Heart left ventricle (tissue), 13 donors: Measurements from ENCODE around the gene EVC.

Experiments used
- CTCF ChIP-seq, 12 donors: fragments of 200-600 bp; sonication (generic) in 4 of 12; IDR thresholded peaks; one replicate each; pipeline versions ENCODE4 v1.5.0 to v1.8.0; 2018 to 2022; ENCODE audit warnings: antibody characterized with exemption in 12 of 12, mild to moderate bottlenecking in 5 of 12
- POLR2A ChIP-seq, 2 donors: fragments of 450-650 bp; IDR thresholded peaks; one replicate each; pipeline ENCODE4 v1.6.1; 2017; ENCODE audit warnings: antibody characterized with exemption in 2 of 2, mild to moderate bottlenecking in 2 of 2, moderate library complexity in 2 of 2
- donor health status: ischemic (EF 13 %, LVEDD 7.1; RV severe dilation, severe dysfunction).
- donor health status: DM: no; HTN: yes; CAD: no.
- donor health status: DM: no; HTN: no; CAD: no.
- donor health status: ischemic (EF 25% LVEDD 6.9; RV normal size, moderate dysfunction).
- donor health status: ischemic (EF 25% LVEDD 5.7; RV mildly dilated, moderate dysfunction).
- donor health status: ischemic (EF 35%, LVEDD 5.7; RV mildly dilated, moderate dysfunction).
- donor health status: nonischemic (EF 11% LVEDD 7.7; RV severe dilation, severe dysfunction).
- donor health status: DM: yes; HTN: yes; CAD: no.
- donor health status: PGD.
- donor health status: ischemic (EF 29% LVEDD 5.4; RV normal size, mild dysfunction).
- donor health status: nonischemic (EF 23%, LVEDD 6.1; RV moderate dilation, normal function).

DNA sequence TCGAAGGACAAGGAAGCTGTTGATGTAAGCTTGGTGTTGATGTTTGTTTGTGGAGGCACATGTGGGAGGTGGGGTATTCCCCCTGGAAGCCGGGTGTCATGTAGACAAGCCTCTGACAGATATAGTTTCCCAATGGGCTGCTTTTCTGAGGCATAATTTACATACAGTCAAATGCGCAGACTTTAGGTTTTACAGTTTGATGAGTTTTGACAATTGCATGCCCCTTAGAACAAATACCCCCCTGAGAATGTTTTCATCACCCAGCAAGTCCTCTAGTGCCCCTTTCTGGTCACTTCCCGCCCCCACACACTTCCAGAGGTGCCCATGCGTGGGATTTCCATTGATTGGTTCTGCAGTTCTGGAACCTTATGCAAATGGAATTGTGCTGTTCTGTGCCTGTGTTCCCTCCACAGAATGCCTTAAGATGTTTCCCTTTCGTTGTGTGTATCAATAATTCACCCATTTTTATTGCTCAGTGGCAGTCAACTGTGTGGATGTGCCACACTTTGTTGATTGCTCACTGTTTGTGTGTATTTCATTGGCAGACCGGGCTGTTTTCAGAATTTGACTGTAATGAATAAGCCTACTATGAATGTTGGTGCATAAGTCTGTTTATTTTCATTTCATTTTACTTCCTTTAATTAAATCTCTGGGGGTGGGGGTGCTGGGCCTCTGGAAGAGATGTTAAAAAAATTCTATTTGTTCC lies 8.5 kb downstream of the EVC start:
- TF ChIP-seq CTCF (IDR thresholded peaks at IDR 0.05) (no peak), POLR2A (IDR thresholded peaks at IDR 0.05) (no peak)
